GM19395 (cell line): ENCODE data around the gene PRUNE2.
"Not testable (repeated sequence)": the region's sequence is repeated elsewhere in the genome, so short reads cannot be mapped to it uniquely, and the experiment has no call there.

Source experiments
- ATAC-seq: cut with Tn5 transposase; IDR thresholded peaks from one replicate; pipeline ENCODE4 v1.9.1; 2021; ENCODE audit warnings: mild to moderate bottlenecking, moderate library complexity; ENCODE audit not compliant: unreplicated experiment

The PRUNE2 gene

GRCh38 chr9:76742890-76743289 is 163.0 kb downstream of the PRUNE2 start:
- not testable (repeated sequence) for ATAC-seq

GRCh38 chr9:76741524-76741923 is 164.4 kb downstream of the PRUNE2 start:
- no peak for ATAC-seq

GRCh38 chr9:76738402-76738801 is 167.5 kb downstream of the PRUNE2 start:
- no peak for ATAC-seq

GRCh38 chr9:76737154-76737902 is 168.6 kb downstream of the PRUNE2 start:
- no peak for ATAC-seq

GRCh38 chr9:76734716-76735115 is 171.2 kb downstream of the PRUNE2 start:
- no peak for ATAC-seq

GRCh38 chr9:76733096-76733495 is 172.8 kb downstream of the PRUNE2 start:
- no peak for ATAC-seq

- ATAC-seq, result no peak
Observed at GRCh38 chr9:76732341-76732958, 173.5 kb downstream of the PRUNE2 start.

GRCh38 chr9:76730801-76731200 is 175.1 kb downstream of the PRUNE2 start:
- no peak for ATAC-seq

GRCh38 chr9:76729980-76730737 is 175.8 kb downstream of the PRUNE2 start:
- ATAC-seq, result no peak

GRCh38 chr9:76729116-76729515 is 176.8 kb downstream of the PRUNE2 start:
- ATAC-seq, result no peak

GRCh38 chr9:76725885-76726284 is 180.0 kb downstream of the PRUNE2 start:
- no peak for ATAC-seq

GRCh38 chr9:76725011-76725546 is 180.8 kb downstream of the PRUNE2 start:
- no peak for ATAC-seq

- ATAC-seq, result no peak
Observed at GRCh38 chr9:76720245-76720644, 185.7 kb downstream of the PRUNE2 start.

- ATAC-seq, result no peak
Observed at GRCh38 chr9:76718166-76718565, 187.7 kb downstream of the PRUNE2 start.

- no peak for ATAC-seq
Observed at GRCh38 chr9:76717613-76718012, 188.3 kb downstream of the PRUNE2 start.

GRCh38 chr9:76717176-76717575 is 188.7 kb downstream of the PRUNE2 start:
- ATAC-seq, result no peak

- ATAC-seq, result no peak
Observed at GRCh38 chr9:76716085-76716672, 189.7 kb downstream of the PRUNE2 start.

GRCh38 chr9:76713381-76713780 is 192.5 kb downstream of the PRUNE2 start:
- ATAC-seq, result no peak

- no peak for ATAC-seq
Observed at GRCh38 chr9:76709020-76709419, 196.9 kb downstream of the PRUNE2 start.

- no peak for ATAC-seq
Observed at GRCh38 chr9:76707510-76707909, 198.4 kb downstream of the PRUNE2 start.

- ATAC-seq, result peak; percentile 56
Observed at GRCh38 chr9:76704593-76705204, 201.2 kb downstream of the PRUNE2 start.
